ENCODE results near the gene PDXK. TPM values are rescaled to one million over a fixed set of nuclear protein-coding genes. Genes with fewer than 3 reads are reported as not detected.

PDXK gene
- polyA plus RNA-seq, 1 of the 3 experiments (the other 2 are of a cell fraction): 85.7 TPM

DNA sequence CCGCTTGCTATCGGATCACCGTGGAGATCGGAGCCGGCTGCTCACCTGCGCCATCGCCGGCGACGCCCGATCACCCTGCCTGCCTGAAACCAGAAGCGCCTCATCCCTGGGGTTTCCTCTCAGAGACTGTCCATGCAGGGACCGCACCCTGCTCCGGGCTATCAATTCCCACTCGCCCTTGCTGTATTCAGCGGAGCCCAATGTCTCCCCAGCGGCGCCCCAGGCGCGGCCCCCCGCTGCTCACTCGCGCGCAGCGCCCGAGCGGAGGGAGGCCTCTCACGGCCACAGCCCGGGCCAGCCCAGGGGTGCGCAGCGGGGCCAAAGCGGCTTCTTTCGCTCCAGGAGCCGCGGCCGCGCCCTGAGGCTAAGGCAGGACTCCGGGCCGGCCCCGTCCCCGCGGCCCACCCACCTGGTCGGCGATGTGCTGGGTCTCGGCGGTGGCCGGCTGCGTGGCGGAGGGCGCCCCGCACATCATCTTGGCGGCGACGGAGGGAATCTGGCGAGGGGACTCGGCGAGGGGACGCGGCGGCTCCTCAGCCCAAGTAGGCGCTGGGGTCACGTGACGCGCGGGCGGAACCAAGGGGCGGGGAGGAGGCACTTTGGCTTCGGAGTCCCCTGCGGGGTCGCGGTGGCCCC lies 57.0 kb downstream of the PDXK start, which contains the start of gene CSTB:
Gene CSTB, minus strand, starts transcription at position 514 of the 636 bp plus-strand sequence. Its CDS starts 39 bp downstream, at position 475.
- CTCF ChIA-PET: no interaction called here
- TF ChIP-seq NRF1 (IDR thresholded peaks at IDR 0.05; ENCODE audit: low read depth, low read length) (no peak), TCF12 (IDR thresholded peaks at IDR 0.05) (no peak), RXRA (IDR thresholded peaks at IDR 0.05; ENCODE audit: borderline replicate concordance, low read depth) (no peak), REST (IDR thresholded peaks at IDR 0.05; ENCODE audit: low read depth, low read length) (no peak), POLR2AphosphoS5 (IDR thresholded peaks at IDR 0.05; ENCODE audit: low read depth, low read length) (peak; percentile 81), USF2 (IDR thresholded peaks at IDR 0.05; ENCODE audit: borderline replicate concordance, low read depth, low read length) (peak; percentile 73), FOXJ3 (CRISPR knock-in tag; IDR thresholded peaks at IDR 0.05) (no peak), TEAD4 (IDR thresholded peaks at IDR 0.05; ENCODE audit: borderline replicate concordance, insufficient read depth) (no peak), FOXM1 (IDR thresholded peaks at IDR 0.05; ENCODE audit: low read depth) (no peak), EP300 (IDR thresholded peaks at IDR 0.05; ENCODE audit: borderline replicate concordance in 1 of 2, low read depth in 1 of 2, low read length in 1 of 2) (no peak), USF1 (IDR thresholded peaks at IDR 0.05; ENCODE audit: borderline replicate concordance, low read depth) (peak; percentile 95), FOSL2 (IDR thresholded peaks at IDR 0.05; ENCODE audit: borderline replicate concordance, low read depth) (no peak), RCOR1 (IDR thresholded peaks at IDR 0.05; ENCODE audit: low read length) (no peak), EZH2phosphoT487 (IDR thresholded peaks at IDR 0.05; ENCODE audit: borderline replicate concordance, low read depth) (no peak), TAF1 (IDR thresholded peaks at IDR 0.05; ENCODE audit: borderline replicate concordance, low read depth, low read length) (peak; percentile 75), JUND (IDR thresholded peaks at IDR 0.05) (no peak), RFX5 (IDR thresholded peaks at IDR 0.05; ENCODE audit: low read length) (no peak)
- TF ChIP-seq, protein P1, sequence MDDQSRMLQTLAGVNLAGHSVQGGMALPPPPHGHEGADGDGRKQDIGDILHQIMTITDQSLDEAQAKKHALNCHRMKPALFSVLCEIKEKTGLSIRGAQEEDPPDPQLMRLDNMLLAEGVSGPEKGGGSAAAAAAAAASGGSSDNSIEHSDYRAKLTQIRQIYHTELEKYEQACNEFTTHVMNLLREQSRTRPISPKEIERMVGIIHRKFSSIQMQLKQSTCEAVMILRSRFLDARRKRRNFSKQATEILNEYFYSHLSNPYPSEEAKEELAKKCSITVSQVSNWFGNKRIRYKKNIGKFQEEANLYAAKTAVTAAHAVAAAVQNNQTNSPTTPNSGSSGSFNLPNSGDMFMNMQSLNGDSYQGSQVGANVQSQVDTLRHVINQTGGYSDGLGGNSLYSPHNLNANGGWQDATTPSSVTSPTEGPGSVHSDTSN (IDR thresholded peaks at IDR 0.05): no peak
- TF ChIP-seq, protein P2, sequence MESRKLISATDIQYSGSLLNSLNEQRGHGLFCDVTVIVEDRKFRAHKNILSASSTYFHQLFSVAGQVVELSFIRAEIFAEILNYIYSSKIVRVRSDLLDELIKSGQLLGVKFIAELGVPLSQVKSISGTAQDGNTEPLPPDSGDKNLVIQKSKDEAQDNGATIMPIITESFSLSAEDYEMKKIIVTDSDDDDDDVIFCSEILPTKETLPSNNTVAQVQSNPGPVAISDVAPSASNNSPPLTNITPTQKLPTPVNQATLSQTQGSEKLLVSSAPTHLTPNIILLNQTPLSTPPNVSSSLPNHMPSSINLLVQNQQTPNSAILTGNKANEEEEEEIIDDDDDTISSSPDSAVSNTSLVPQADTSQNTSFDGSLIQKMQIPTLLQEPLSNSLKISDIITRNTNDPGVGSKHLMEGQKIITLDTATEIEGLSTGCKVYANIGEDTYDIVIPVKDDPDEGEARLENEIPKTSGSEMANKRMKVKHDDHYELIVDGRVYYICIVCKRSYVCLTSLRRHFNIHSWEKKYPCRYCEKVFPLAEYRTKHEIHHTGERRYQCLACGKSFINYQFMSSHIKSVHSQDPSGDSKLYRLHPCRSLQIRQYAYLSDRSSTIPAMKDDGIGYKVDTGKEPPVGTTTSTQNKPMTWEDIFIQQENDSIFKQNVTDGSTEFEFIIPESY (IDR thresholded peaks at IDR 0.05; ENCODE audit: borderline replicate concordance, low read depth): no peak
- TF ChIP-seq, protein P3, sequence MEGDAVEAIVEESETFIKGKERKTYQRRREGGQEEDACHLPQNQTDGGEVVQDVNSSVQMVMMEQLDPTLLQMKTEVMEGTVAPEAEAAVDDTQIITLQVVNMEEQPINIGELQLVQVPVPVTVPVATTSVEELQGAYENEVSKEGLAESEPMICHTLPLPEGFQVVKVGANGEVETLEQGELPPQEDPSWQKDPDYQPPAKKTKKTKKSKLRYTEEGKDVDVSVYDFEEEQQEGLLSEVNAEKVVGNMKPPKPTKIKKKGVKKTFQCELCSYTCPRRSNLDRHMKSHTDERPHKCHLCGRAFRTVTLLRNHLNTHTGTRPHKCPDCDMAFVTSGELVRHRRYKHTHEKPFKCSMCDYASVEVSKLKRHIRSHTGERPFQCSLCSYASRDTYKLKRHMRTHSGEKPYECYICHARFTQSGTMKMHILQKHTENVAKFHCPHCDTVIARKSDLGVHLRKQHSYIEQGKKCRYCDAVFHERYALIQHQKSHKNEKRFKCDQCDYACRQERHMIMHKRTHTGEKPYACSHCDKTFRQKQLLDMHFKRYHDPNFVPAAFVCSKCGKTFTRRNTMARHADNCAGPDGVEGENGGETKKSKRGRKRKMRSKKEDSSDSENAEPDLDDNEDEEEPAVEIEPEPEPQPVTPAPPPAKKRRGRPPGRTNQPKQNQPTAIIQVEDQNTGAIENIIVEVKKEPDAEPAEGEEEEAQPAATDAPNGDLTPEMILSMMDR (IDR thresholded peaks at IDR 0.05): no peak
- TF ChIP-seq, protein P4, sequence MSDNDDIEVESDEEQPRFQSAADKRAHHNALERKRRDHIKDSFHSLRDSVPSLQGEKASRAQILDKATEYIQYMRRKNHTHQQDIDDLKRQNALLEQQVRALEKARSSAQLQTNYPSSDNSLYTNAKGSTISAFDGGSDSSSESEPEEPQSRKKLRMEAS (IDR thresholded peaks at IDR 0.05; ENCODE audit: low read depth): peak; percentile 32

More for the DNA sequence above, 57.0 kb downstream of the PDXK start, which contains the start of gene CSTB:
- H3K27ac ChIP-seq (ENCODE audit: low read depth in 2 of 2, low read length in 1 of 2): peak within 1 kb of the TSS; percentile 54 to 68
- H3K36me3 ChIP-seq (replicated peaks in 1 of 2; ENCODE audit: control insufficient read depth in 1 of 2, insufficient read depth in 2 of 2, low read length in 1 of 2): peaks cover 10 to 13% of the 10 kb centered on the region in 2 experiments
- no peaks in the 10 kb centered on the region for H3K9me3 ChIP-seq
- peak; percentile 95 for DNase-seq
- peak within 1 kb of the TSS; percentile 75 to 90 for H3K4me3 ChIP-seq (ENCODE audit: low read depth in 2 of 2, low read length in 1 of 2)
- H3F3A ChIP-seq (replicated peaks; ENCODE audit: insufficient read depth): peaks cover 17% of the 10 kb centered on the region
- POLR2A ChIA-PET: no interaction called here
- 2% methylated on average over 27 of the region's 71 CpGs for WGBS (ENCODE audit: low lambda C conversion rate)
- H3K27me3 ChIP-seq (ENCODE audit: insufficient read depth): no peaks in the 10 kb centered on the region
- H3K9ac ChIP-seq: peak within 1 kb of the TSS; percentile 84
- H3K79me2 ChIP-seq (ENCODE audit: insufficient read depth): peaks cover 17% of the 10 kb centered on the region; the same call in 1 of the 2 replicates
- H3K4me2 ChIP-seq: peak within 1 kb of the TSS; percentile 85
- H3K9me2 ChIP-seq: no peaks in the 10 kb centered on the region
- H3K4me1 ChIP-seq (ENCODE audit: control insufficient read depth in 1 of 2, insufficient read depth in 2 of 2, low read depth in 1 of 2, low read length in 1 of 2): peaks cover 0 to 6% of the 10 kb centered on the region in 2 experiments; a peak in 1 of 4 replicates
- H4K20me1 ChIP-seq (ENCODE audit: insufficient read depth): no peaks in the 10 kb centered on the region
- peak within 1 kb of the TSS; percentile 71; the same call in 1 of the 2 replicates for H2AFZ ChIP-seq (ENCODE audit: low read depth)

Measured in SK-N-SH (cell line).